GM19099 (cell line): ENCODE measurements around the gene BCAP31.

Experiments
- POLR2A ChIP-seq: IDR thresholded peaks from 3 replicates; pipeline ENCODE4 v1.6.1; 2011; ENCODE audit warnings: low read depth; ENCODE audit not compliant: insufficient read length; ENCODE audit errors: extremely low read depth

Gene BCAP31

GRCh38 chrX:153724252-153725038 lies at the start of gene BCAP31, which contains the start of gene ABCD1:
TSS of gene BCAP31 (minus strand) at chrX:153724387. CDS start at chrX:153723244, 1,143 bp downstream.
TSS of gene ABCD1 (plus strand) at chrX:153724856. CDS start at chrX:153725267, 411 bp downstream.
- TF ChIP-seq POLR2A: peak; percentile 80

GRCh38 chrX:153773218-153773611 lies 49.0 kb upstream of the BCAP31 start:
- TF ChIP-seq POLR2A: no peak

GRCh38 chrX:153772316-153773217 lies 48.4 kb upstream of the BCAP31 start:
- no peak for TF ChIP-seq POLR2A

- TF ChIP-seq POLR2A: no peak
These were observed 47.5 kb upstream of the BCAP31 start for GRCh38 chrX:153771415-153772315.

GRCh38 chrX:153770601-153771414 lies 46.6 kb upstream of the BCAP31 start:
- no peak for TF ChIP-seq POLR2A

GRCh38 chrX:153769865-153770600 lies 45.8 kb upstream of the BCAP31 start:
- TF ChIP-seq POLR2A: no peak

- no peak for TF ChIP-seq POLR2A
These were observed 45.1 kb upstream of the BCAP31 start for GRCh38 chrX:153769158-153769864.

- no peak for TF ChIP-seq POLR2A
These were observed 44.3 kb upstream of the BCAP31 start for GRCh38 chrX:153768311-153769157.

- no peak for TF ChIP-seq POLR2A
These were observed 43.5 kb upstream of the BCAP31 start for GRCh38 chrX:153767674-153768055.

- TF ChIP-seq POLR2A: no peak
These were observed 42.9 kb upstream of the BCAP31 start for GRCh38 chrX:153766871-153767673.
